Right kidney (tissue), 1 donor: Measurements from ENCODE around the gene TBCK.
"Not testable (repeated sequence)": the region's sequence is repeated elsewhere in the genome, so short reads cannot be mapped to it uniquely, and the experiment has no call there.

Source experiments
- DNase-seq: peaks from one replicate; pipeline ENCODE4 v3.0.0-alpha.2; 2016

TBCK gene

DNA sequence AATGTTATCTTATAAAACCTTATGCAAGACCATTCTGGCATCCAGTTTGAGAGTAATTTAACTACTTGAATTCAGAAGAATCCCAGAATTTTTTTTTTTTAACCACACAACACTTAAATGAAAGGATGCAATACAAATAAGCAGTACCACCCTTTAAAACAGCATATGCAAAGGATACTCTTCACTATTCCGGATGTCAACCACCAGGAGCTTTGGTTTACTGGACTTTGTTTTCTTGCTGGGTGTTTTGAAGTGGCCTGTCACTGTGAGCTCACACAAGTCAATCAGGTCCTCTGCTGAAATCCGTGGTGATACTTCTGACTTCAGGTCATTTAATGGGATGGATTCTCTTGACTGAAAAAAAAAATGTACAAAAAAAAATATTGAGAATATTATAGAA, 200.0 kb downstream of the TBCK start:
- no peak for DNase-seq

DNA sequence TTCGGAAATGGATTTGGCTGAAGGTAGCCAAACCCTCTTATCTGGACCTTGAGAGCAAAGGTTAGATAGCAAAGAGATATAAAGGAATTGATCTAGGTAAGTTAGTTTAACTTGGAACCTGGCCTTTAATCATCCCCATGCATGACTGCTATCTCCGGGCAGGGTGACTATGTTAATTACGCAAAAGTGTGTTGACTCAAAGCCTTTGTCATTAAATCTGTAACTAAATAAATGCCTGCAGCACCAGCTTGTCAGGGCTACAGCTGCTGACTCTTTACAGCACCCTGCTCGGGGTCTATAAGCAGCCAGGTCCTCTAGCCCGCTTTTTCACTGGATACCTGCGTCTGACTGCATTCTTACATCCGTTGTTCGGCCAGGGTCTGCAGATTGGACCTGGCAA, 201.7 kb downstream of the TBCK start:
- DNase-seq = no peak

DNA sequence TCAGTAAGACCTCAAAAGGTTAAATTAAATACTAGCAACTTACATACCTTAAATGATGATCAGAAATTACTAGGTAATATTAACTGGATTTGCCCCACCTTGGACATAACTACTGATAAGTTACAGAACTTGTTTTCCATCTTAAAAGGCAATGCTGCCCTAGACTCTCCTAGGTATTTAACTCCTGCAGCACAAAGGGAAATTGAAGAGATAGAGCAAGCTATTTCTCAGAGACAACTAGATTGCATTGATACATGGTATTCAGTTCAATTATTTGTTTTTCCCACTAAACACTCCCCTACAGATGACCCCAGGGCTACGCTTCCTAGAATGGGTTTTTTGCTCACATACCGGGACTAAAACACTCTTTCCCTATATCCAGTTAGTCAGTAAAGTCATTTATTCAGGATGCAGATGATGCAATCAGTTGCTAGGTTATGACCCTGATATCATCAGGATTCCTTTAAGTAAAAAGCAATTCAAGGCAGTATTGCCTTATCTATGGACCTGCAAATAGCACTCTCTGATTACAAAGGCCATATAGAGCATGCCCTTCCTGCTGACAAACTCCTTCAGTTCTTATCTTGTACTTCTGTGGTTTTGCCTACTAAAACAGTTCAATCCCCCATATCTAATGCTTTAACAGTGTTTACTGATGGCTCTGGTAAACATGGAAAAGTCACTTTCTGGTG, 204.1 kb downstream of the TBCK start:
- not testable (repeated sequence) for DNase-seq

DNA sequence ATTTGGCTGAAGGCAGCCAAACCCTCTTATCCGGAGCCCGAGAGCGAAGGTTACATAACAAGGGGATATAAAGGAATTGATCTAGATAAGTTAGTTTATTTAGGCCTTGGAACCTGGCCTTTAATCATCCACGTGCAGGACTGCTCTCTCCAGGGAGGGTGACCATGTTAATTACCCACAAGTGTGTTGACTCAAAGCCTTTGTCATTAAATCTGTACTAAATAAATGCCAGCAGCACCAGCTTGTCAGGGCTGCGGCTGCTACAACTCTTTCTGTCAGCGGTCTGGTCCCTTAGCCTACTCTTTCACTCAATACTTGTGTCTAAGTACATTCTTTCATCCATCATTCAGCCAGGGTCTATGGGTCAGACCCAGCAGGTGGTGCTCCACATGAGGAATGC, 206.1 kb downstream of the TBCK start:
- DNase-seq = no peak

DNA sequence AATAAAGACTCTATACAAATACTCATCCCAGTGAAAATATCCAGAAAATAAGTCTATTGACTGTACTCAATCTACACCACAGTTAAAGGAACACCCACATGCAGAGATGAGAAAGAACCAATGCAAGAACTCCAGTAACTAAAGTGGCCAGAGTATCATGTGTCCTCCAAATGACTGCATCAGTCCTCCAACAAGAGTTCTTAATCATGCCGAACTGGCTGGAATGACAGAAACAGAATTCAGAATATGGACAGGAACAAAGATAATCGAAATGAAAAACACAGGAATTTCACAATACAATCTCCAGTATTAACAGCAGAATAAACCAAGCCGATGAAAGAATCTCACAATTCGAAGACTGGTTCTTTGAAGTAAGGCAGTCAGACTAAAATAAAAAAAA, 210.3 kb downstream of the TBCK start:
- DNase-seq = no peak

DNA sequence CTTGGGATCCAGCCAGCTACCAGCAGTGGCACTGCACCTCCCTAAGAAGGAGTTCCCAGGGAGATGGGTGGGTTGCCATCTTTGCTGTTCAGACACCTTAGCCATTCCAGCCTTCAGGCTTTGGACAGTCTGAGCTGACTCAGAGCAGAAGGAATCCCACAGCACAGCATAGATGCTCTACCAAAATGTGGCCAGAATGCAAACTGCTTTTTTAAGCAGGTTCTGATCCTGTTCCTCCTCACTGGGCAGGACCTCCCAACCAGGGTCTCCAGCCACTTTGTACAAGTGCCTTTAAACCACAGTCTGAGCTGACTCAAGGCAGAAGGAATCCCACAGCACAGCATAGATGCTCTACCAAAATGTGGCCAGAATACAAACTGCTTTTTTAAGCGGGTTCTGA, 211.7 kb downstream of the TBCK start:
- DNase-seq = no peak

DNA sequence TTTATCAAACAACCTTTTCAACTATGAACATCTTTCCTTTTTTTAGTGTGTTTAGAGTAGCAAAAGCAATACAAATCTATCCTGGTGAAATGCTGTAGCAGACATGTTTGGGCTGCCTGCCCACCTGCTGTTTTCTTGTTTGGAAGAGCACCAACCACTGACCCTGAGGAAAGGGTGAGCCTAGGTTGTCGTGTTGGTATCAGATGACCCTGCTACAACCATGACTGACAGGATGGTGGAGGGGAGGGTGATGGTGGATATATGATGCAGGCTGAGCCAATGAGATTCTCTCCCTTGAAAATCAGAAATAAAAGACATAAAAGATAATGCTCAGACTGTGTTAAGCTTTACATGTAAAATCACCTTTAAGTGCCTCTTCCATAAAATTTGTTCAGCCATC, 219.6 kb downstream of the TBCK start:
- no peak for DNase-seq

DNA sequence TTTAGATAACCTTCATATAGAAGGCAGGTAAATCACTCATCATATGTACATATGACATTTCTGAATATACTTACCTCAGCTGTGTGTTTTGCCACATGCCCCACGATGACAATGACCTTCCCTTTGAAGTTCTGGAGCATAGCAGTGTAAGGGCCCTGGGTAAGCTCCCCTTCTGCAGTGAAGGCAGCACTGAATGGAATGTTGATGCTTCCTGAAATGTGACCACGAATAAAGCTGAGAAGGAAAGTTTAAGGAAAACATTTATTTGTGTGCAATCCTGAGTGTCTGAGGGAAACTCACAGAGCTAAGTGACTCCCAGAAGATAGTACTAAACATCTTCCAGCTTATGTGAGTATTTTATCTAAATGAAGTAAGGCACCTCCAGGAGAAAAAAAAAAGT, 220.6 kb downstream of the TBCK start:
- no peak for DNase-seq

DNA sequence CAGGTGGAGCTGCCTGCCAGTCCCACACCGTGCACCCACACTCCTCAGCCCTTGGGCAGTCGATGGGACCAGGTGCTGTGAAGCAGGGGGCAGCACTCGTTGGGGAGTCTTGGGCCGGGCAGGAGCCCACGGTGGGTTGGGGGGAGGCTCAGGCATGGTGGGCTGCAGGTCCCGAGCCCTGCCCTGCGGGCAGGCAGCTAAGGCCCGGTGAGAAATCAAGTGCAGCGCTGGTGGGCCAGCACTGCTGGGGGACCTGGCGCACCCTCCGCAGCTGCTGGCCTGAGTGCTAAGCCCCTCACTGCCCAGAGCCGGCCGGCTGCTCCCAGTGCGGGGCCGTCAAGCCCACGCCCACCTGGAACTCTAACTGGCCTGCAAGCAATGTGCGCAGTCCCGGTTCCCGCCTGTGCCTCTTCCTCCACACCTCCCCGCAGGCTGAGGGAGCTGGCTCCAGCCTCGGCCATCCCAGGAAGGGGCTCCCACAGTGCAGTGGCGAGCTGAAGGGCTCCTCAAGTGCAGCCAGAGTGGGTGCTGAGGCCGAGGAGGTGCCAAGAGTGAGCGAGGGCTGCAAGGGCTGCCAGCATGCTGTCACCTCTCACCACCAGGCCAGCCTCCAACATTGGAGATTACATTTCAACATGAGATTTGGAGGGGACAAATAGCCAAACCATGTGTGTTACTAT, 223.5 kb downstream of the TBCK start:
- DNase-seq = no peak

DNA sequence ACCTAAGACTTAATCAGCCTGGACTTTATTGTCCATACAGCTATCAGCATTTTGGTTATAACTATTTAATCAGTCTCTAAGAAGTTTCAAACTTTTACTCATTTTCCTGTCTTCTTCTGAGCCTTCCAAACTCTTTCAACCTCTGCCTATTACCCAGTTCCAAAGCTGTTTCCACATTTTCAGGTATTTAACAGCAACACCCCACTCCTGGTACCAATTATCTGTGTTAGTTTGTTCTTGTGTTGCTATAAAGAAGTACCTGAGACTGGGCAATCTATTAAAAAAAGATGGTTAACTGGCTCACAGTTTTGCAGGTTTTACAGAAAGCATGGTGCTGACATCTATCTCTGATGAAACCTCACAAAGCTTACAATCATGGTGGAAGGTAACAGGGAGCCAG, 225.2 kb downstream of the TBCK start:
- DNase-seq = no peak

DNA sequence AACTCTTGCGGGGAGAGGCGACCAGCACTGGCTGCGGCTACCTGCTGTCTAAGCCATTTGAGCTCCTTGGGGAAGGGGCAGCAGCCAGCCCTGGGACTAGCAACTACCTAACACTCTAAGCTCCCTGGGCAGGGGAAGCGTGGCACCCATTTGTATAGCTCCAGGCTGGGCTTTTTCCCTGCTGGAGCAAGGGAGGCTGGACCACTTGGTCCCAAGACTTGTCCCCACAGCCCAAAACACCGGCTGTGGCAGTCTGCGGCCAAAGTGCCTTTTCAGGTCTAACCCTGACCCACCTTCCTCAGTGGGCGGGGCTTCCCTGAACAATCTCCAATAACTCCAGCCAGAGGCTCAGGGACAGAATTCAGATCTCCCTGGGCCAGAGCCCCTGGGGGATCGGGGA, 232.9 kb downstream of the TBCK start:
- no peak for DNase-seq

DNA sequence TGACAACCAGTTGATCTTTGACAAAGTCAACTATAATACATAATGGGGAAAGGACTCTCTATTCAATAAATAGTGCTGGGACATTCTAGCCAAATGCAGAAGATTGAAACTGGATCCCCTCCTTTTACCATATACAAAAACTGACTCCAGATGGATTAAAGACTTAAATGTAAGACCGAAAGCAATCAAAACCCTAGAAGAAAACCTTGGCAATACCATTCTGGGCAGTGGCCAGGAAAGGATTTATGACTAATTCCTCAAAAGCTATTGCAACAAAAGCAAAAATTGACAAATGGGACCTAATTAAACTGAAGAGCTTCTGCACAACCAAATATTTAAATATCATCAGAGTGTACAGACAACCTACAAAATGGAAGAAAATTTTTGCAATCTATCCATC, 235.6 kb downstream of the TBCK start:
- DNase-seq = no peak

DNA sequence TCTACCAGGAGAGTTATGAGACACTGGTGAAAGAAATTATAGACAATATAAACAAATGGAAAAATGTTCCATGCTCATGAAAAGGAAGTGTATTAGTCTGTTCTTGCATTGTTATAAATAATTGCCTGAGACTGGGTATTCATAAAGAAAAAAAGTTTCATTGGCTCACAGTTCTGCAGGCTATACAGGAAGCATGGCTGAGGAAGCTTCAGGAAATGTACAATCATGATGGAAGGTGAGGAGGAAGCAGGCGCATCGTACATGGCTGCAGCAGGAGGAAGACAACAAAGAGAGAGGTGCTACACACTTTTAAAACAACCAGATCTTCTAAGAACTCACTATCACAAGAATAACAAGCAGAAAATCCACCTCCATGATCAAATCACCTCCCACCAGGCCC, 236.4 kb downstream of the TBCK start:
- DNase-seq = no peak

DNA sequence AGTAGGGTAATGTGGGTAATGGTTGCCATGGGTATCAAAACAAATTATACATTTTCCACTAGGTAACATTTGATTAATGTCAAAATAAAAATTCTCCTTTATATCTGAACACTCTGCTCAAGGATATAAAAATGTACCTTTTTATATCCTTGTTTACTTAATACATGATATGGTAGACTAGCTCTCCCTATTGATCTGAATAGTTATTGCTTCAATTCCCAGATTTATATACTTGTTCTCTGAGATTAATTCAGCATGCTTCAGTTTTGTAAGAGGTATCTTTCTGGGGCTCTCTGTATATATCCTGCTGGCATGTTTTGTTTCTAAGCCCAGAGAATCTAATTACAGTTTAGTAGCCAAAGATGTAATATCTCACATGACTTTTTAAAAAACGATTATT, 251.0 kb downstream of the TBCK start:
- no peak for DNase-seq

DNA sequence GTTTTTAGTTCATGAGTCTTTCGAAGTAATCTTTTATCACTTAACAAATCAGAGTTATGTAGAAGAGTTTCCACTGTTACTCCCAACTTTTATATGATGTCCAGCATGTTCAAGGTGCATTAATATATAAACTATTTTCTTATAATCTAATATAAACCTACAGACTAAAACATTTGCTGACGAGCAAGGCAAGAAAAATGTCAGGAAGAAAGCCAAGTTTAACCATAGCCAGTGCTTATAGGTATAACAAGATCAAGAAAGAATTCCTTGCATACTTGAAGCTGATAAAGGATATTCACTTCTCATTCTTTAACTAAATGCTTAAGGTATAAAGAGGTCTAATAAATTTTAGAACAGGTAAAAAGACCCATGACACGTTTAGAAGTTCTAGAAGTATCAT, 253.0 kb downstream of the TBCK start:
- DNase-seq = no peak

DNA sequence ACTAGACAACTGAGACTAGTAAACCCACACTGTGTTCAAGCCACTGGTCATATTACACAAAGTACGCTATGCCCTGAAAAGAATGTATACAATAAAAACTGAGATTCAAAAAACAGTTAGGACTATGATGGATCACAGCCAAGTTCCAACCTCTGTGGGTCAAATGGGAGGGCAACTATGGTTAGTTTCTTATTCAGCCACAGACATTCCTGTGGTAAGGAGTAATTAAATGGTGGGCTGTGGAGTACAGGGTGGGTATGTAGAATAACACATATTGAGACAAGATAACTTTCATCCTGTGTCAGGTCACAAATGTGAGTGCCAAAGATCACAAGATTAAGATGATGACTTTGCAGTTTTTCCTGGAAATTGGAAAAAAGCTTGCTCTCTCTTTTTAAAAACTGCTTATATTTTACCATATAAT, 253.5 kb downstream of the TBCK start:
- no peak for DNase-seq

DNA sequence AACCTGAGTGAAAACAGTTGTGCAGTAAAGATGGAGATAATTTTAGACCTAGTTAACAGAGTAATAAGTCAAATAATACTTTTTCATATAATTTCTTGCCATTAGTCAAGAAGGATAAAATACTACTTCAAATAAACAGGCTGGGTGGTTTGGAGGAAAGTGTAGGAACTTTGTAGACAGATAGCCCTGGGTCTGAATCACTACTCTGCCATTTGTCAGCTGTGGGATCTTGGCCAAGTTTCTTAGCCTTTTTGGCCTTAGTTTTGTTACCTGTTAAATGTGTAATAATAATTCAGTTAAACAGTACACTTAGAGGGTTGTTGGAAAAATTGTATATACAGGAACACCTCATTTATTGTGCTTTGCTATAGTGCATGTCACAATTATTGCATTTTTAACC, 257.1 kb downstream of the TBCK start:
- no peak for DNase-seq

DNA sequence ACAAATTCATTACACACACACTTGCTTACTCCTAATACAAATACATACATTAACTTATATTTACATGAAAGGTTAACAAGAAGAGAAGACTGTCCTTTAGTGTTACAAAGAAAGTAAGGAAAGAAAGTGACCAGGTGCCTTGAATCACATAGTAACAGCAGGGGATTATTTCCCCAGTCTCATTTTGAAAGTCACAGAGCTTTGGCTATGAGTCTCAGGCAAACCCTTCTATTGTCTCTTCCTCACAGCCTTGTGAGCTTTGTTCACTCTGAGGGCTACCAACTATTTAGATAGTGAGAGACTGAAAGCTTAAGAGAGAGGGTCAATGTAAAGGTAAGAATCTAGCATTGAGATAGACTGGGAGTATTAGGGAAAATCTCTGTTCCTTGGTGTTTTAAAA, 259.1 kb downstream of the TBCK start:
- DNase-seq = no peak

DNA sequence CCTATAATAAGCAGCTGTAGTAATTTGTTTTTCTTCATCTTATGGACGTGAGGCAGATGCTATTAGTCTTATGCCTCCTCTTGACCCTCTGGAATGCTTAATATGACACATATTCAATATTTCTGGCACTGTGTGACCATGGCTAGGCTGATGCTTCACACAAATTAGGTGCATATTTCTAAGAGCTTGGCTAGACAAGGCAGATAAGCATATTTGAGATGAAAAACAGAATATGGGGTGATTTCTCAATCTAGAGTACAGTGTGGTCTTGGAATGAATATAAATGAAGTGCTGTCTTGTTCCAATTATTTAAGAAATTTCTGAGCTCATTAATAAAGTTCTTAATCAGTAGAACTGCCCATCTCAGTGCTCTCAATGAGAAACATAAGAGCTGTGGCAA, 264.5 kb downstream of the TBCK start:
- DNase-seq = no peak

DNA sequence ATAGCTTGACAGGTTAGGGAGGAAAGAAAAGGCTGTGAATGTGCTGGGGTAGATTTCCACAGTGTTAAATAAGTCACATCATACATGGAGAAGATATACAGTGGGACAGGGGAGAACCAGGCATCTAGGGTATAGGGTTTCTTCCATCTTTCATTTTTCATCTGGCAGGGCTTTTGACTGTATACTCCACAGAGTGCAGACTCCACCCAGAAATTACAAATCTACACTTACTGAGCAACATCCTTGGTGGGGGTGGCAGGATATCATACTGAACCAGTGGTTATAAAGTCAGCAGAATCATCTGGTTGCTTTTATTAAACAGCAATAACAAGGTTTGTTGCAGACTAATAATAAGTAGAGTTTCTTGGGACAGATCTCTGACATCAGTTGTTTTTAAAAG, 266.5 kb downstream of the TBCK start:
- DNase-seq = no peak

DNA sequence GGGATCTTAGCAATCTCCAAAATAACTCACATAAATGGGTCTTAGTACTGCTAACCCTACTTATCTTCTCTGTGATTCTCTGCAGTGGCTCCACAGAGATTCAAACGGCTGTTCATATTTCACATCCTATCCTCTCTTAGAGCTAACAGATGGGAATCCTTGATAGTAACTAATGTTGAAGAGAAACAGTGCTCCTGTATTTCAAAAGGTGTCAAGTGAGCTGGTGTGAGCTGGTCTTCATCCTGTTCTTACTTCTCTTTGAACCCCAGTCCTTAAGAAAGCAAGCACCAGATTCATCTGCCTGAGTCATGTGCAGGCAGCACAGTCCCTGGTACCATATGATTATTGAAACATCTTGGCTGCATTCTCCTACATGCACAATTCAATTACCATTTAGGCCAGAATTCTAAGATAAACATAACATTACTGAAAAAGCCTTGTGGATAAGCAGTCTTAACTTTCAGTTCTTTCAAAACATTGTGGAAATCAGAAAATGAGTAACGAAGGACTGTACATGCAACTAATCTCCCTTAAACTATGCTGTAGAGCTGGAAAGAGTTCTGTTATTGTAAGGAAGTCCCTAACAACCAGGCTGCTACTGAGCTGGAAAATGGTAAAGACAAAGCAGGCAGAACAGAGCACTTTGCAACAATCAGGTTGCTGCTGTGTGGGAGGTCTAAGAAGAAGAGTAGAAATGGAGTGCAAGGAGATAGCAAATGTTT, 267.6 kb downstream of the TBCK start:
- DNase-seq = no peak

DNA sequence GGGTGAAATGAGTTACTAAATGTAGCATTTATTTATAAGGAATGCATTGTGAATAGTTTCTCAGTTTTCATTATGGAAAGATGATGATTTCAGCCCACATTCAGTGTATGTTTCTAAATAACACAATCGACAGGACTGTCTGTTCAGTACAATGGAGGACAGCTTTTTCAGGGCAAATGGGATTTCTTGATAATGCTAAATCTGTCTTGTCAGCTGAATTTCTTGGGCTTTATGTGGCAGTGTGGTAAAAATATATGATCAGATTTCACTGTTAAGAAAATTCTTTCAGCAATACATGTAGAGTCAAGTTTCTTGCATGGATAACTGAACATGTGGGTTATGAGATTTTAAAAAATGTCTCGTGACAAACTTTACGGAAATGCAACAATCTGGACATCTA, 269.9 kb downstream of the TBCK start:
- DNase-seq = no peak

DNA sequence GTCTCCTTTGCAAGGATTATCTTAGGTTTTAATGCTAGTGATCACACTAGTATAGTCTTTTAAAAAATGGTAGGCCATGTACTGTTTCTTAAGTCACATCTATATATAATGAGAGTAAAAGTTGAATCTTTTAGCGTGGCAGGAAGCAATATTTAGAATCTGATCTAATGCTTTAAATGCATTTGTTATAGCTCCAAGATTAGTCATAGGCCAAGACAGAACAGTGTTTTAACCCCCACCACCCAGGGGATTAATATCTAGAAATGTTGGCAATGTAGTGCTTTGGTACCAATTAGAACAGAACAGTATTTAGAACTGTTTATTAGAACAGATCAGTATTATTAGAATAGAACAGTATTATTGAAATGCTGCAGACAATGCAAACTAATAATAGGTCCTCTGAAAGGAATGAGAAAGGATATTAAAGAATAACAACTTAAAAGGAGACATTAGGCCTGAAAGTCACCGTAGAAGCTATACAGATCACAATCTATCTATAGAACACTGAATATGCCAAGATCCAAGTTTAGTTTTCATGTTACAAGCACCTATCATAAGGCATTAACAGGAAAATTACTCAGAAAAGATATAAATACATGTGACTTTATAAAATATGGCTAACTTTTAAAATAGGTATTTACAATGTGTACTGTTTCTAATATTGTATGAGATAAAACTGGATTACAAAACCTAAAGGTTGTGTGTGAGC, 274.6 kb downstream of the TBCK start:
- no peak for DNase-seq
